SK-N-SH (cell line): ENCODE results near the gene NXNL2. TPM values are rescaled to one million over a fixed set of nuclear protein-coding genes. Genes with fewer than 3 reads are reported as not detected.

Experiments
- CTCF ChIA-PET: fragments of 300-600, 350-600 bp; formaldehyde crosslinking; extraction: SDS; loops from one replicate; lab custom pipeline; 2021; lab: Yijun Ruan, JAX
- POLR2A ChIA-PET: fragments of 350-600 bp; sonication (Branson Sonifier 250); formaldehyde crosslinking; extraction: SDS; loops from one replicate; lab custom pipeline; 2020; ENCODE audit warnings: antibody characterized with exemption, inconsistent platforms; lab: Yijun Ruan, JAX
- DNase-seq: peaks from one replicate; pipeline ENCODE4 v3.0.0; 2012
- H2AFZ ChIP-seq: fragments of 200-600 bp; sonication (generic); 2 replicates; pipeline ENCODE4 v1.8.1; 2016; ENCODE audit warnings: antibody characterized with exemption, mild to moderate bottlenecking, low read depth
- H3F3A ChIP-seq: fragments of 200-600 bp; sonication (generic); replicated peaks from 2 replicates; pipeline ENCODE3; 2016; ENCODE audit warnings: antibody characterized with exemption, mild to moderate bottlenecking; ENCODE audit not compliant: insufficient read depth
- H3K27ac ChIP-seq, 2 experiments: fragments of 200-500 bp in 1 of 2; fragments of 200-600 bp in 1 of 2; sonication (Bioruptor generic) in 1 of 2; sonication (generic), shearing (Covaris generic) in 1 of 2; 2 replicates each; pipeline versions ENCODE4 v1.5.1 to v1.6.1; 2014 to 2016; ENCODE audit warnings: low read depth in 2 of 2, inconsistent platforms in 1 of 2, low read length in 1 of 2, mild to moderate bottlenecking in 1 of 2, mixed read lengths in 1 of 2
- H3K27me3 ChIP-seq: fragments of 200-600 bp; sonication (generic), shearing (Covaris generic); 2 replicates; pipeline ENCODE4 v1.6.1; 2016; ENCODE audit warnings: mixed run types; ENCODE audit not compliant: insufficient read depth
- H3K36me3 ChIP-seq, 2 experiments: fragments of 200-500 bp in 1 of 2; fragments of 200-600 bp in 1 of 2; sonication (Bioruptor generic) in 1 of 2; sonication (generic) in 1 of 2; replicated peaks in 1 of 2; 2 replicates each; pipeline versions ENCODE3 to v1.5.1; 2014 to 2016; ENCODE audit warnings: low read length in 1 of 2, mild to moderate bottlenecking in 1 of 2; ENCODE audit not compliant: insufficient read depth in 2 of 2, control insufficient read depth in 1 of 2
- H3K4me1 ChIP-seq, 2 experiments: fragments of 200-500 bp in 1 of 2; fragments of 200-600 bp in 1 of 2; sonication (Bioruptor generic) in 1 of 2; sonication (generic), shearing (Covaris generic) in 1 of 2; 2 replicates each; pipeline versions ENCODE4 v1.5.1 to v1.6.1; 2014 to 2016; ENCODE audit warnings: low read depth in 1 of 2, low read length in 1 of 2, mixed run types in 1 of 2; ENCODE audit not compliant: insufficient read depth in 2 of 2, control insufficient read depth in 1 of 2
- H3K4me2 ChIP-seq: fragments of 200-600 bp; sonication (generic), shearing (Covaris generic); 2 replicates; pipeline ENCODE4 v1.6.1; 2017; ENCODE audit warnings: mixed run types
- H3K4me3 ChIP-seq, 2 experiments: fragments of 200-500 bp in 1 of 2; fragments of 200-600 bp in 1 of 2; sonication (Bioruptor generic) in 1 of 2; sonication (generic), shearing (Covaris generic) in 1 of 2; 2 replicates each; pipeline versions ENCODE4 v1.5.1 to v1.8.1; 2014 to 2016; ENCODE audit warnings: low read depth in 2 of 2, inconsistent platforms in 1 of 2, low read length in 1 of 2, mild to moderate bottlenecking in 1 of 2, mixed read lengths in 1 of 2, moderate library complexity in 1 of 2
- H3K79me2 ChIP-seq: fragments of 200-600 bp; sonication (generic); 2 replicates; pipeline ENCODE4 v1.8.1; 2017; ENCODE audit warnings: mild to moderate bottlenecking; ENCODE audit not compliant: insufficient read depth
- H3K9ac ChIP-seq: fragments of 200-600 bp; sonication (generic); 2 replicates; pipeline ENCODE4 v1.6.1; 2017; ENCODE audit warnings: mixed run types
- H3K9me2 ChIP-seq: fragments of 200-600 bp; sonication (generic); 2 replicates; pipeline ENCODE4 v1.6.1; 2017; ENCODE audit warnings: mixed run types
- H3K9me3 ChIP-seq: fragments of 200-600 bp; sonication (generic); 2 replicates; pipeline ENCODE4 v1.6.1; 2017; ENCODE audit warnings: mixed run types, mild to moderate bottlenecking, moderate library complexity
- H4K20me1 ChIP-seq: fragments of 200-600 bp; sonication (generic); 2 replicates; pipeline ENCODE4 v1.6.1; 2017; ENCODE audit warnings: mild to moderate bottlenecking, mixed run types; ENCODE audit not compliant: insufficient read depth
- ELF1 ChIP-seq: IDR thresholded peaks from 2 replicates; pipeline ENCODE4 v1.4.0; 2012
- EP300 ChIP-seq, 2 experiments: IDR thresholded peaks; 2 replicates each; pipeline versions ENCODE4 v1.4.0 to v1.6.1; 2012; ENCODE audit warnings: borderline replicate concordance in 1 of 2, low read depth in 1 of 2, low read length in 1 of 2
- FOXJ3 ChIP-seq: sonication (generic); formaldehyde crosslinking; IDR thresholded peaks from 2 replicates; pipeline ENCODE4 v1.5.1; 2020; ENCODE audit warnings: mild to moderate bottlenecking, missing genetic modification reagents
- JUND ChIP-seq: IDR thresholded peaks from 2 replicates; pipeline ENCODE4 v1.4.0; 2012
- MAX ChIP-seq: IDR thresholded peaks from 2 replicates; pipeline ENCODE4 v1.4.0; 2012; ENCODE audit warnings: low read depth
- NFIC ChIP-seq: IDR thresholded peaks from 2 replicates; pipeline ENCODE4 v1.4.0; 2012; ENCODE audit warnings: borderline replicate concordance
- NRF1 ChIP-seq: IDR thresholded peaks from 2 replicates; pipeline ENCODE4 v1.6.1; 2012; ENCODE audit warnings: low read depth, mild to moderate bottlenecking, low read length
- PBX3 ChIP-seq: IDR thresholded peaks from 2 replicates; pipeline ENCODE4; 2012
- RCOR1 ChIP-seq: fragments of 150-350 bp; IDR thresholded peaks from 2 replicates; pipeline ENCODE4 v1.6.1; 2017; ENCODE audit warnings: antibody characterized with exemption, low read length
- RXRA ChIP-seq: IDR thresholded peaks from 2 replicates; pipeline ENCODE4 v1.4.0; 2012; ENCODE audit warnings: low read depth, mild to moderate bottlenecking, borderline replicate concordance
- SIN3A ChIP-seq: IDR thresholded peaks from 2 replicates; pipeline ENCODE4 v1.6.1; 2012; ENCODE audit warnings: low read depth, mild to moderate bottlenecking, low read length, moderate library complexity, borderline replicate concordance
- SMC3 ChIP-seq: IDR thresholded peaks from 2 replicates; pipeline ENCODE4 v1.6.1; 2012; ENCODE audit warnings: low read depth, low read length, improper control_type of control experiment
- TAF1 ChIP-seq: IDR thresholded peaks from 2 replicates; pipeline ENCODE4 v1.6.1; 2012; ENCODE audit warnings: low read depth, mild to moderate bottlenecking, low read length, moderate library complexity, borderline replicate concordance
- TEAD4 ChIP-seq: IDR thresholded peaks from 2 replicates; pipeline ENCODE4 v1.4.0; 2012; ENCODE audit warnings: mild to moderate bottlenecking, borderline replicate concordance; ENCODE audit not compliant: insufficient read depth
- ZBTB33 ChIP-seq: IDR thresholded peaks from 2 replicates; pipeline ENCODE4 v1.4.0; 2012; ENCODE audit warnings: low read depth, borderline replicate concordance
- WGBS: methylation state at CpG from one replicate; pipeline ENCODE4 v1.1.6; 2017; ENCODE audit warnings: low lambda C conversion rate; 5-methylcytosine and 5-hydroxymethylcytosine counted together
- polyA plus RNA-seq, 3 experiments: library from polyadenylated mRNA; depleted of rRNA; stranded (reverse); fragments of >200 nt; gene quantifications; 2 replicates each; pipeline ENCODE4 v1.2.3, GENCODE V29; 2012

Gene NXNL2
- 3.0 and 3.1 TPM in 2 replicates for polyA plus RNA-seq (2012; rRNA removed)
- polyA plus RNA-seq (2012; cell fraction: cytosol; rRNA removed): 1.9 and 2.3 TPM in 2 replicates
- 4.0 and 6.5 TPM in 2 replicates for polyA plus RNA-seq (2012; cell fraction: nucleus; rRNA removed)

- no peaks in the 10 kb centered on the region for H3K9me3 ChIP-seq
- TF ChIP-seq MAX: 0 out of 2 replicates have a peak, but pooled peaks have one; percentile 48
- peak; percentile 23; the same call in 1 of the 2 replicates for TF ChIP-seq NRF1
- TF ChIP-seq PBX3: no peak
- 0 out of 2 replicates have a peak, but pooled peaks have one; percentile 6 for TF ChIP-seq TEAD4
- no peak for TF ChIP-seq JUND
- TF ChIP-seq RCOR1: no peak
- 0 out of 2 replicates have a peak, but pooled peaks have one; percentile 4 for TF ChIP-seq TAF1
- TF ChIP-seq, all 33 proteins: peak for 4
- peaks cover 56% of the 10 kb centered on the region; the same call in 1 of the 2 replicates for H3K79me2 ChIP-seq
- H3K36me3 ChIP-seq: no peaks in the 10 kb centered on the region
- H3K4me3 ChIP-seq: peak within 1 kb of the TSS; percentile 60 to 95
- peak within 1 kb of the TSS; percentile 91 for H3K9ac ChIP-seq
- peaks cover 24 to 33% of the 10 kb centered on the region in 2 experiments; a peak in 3 of 4 replicates for H3K4me1 ChIP-seq
- CTCF ChIA-PET: interaction anchor here (0.7 to 1.3 kb wide), 3 partner anchors 25 to 458 kb away, joined by 3 read pairs; no protein-coding TSS in a partner anchor
- no peaks in the 10 kb centered on the region for H3K9me2 ChIP-seq
- POLR2A ChIA-PET: interaction anchor here (0.6 kb wide), 1 partner anchor 8 kb away, joined by 3 read pairs; no protein-coding TSS in a partner anchor
- DNase-seq: peak; percentile 95
- peak within 1 kb of the TSS; percentile 79 to 81 for H3K27ac ChIP-seq
- no peaks in the 10 kb centered on the region for H3K27me3 ChIP-seq
- H3F3A ChIP-seq: peaks cover 15% of the 10 kb centered on the region
- H4K20me1 ChIP-seq: peaks cover 4% of the 10 kb centered on the region; the same call in 1 of the 2 replicates
- peak within 1 kb of the TSS; percentile 98 for H3K4me2 ChIP-seq
- H2AFZ ChIP-seq: peak within 1 kb of the TSS; percentile 94
- 2% methylated on average over 44 of the region's 62 CpGs for WGBS
These were observed at the start of gene NXNL2 for GRCh38 chr9:88534456-88535225. Gene NXNL2, plus strand, starts transcription at chr9:88535178. Its CDS starts 257 bp downstream, at chr9:88535435.

DNA sequence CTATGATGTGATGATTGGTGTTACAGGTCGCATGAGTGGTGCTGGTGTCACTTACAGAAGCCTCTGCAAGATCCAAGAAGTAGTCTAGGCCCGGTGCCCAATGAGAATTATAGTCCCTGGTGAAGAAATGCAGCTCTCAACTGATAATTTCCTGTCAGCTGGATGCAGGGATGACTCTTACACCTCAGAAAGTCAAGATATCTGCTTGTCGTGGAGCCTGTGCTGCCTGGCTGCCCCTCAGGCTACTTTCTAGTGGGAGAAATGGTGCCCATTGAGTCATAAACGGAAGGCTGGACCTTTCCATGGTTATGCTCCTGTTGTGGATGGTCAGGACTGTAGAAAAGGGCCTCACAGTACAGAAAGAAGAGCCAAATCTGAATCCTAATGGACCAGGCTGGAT is 46.8 kb upstream of the NXNL2 start:
- no peaks in the 10 kb centered on the region for H3K4me1 ChIP-seq
- WGBS: 85% methylated on average over 4 of the region's 4 CpGs

More for the DNA sequence above, 46.8 kb upstream of the NXNL2 start:
- Histone ChIP-seq H3K9me3 (no peaks in the 10 kb centered on the region), H3K9me2 (no peaks in the 10 kb centered on the region), H3K27ac (no peak overlapping the region), H3F3A (no peaks in the 10 kb centered on the region), H3K4me2 (no peak overlapping the region), H3K36me3 (peaks cover 4 to 30% of the 10 kb centered on the region in 2 experiments), H3K9ac (no peak overlapping the region), H3K4me3 (no peak overlapping the region), H3K27me3 (no peaks in the 10 kb centered on the region), H3K79me2 (no peaks in the 10 kb centered on the region), H4K20me1 (no peaks in the 10 kb centered on the region), H2AFZ (no peak overlapping the region)
- ChIA-PET POLR2A (no interaction called here), CTCF (interaction anchor here (0.7 kb wide), 1 partner anchor 91 kb away, joined by 3 read pairs; no protein-coding TSS in a partner anchor)
- TF ChIP-seq FOXJ3 (CRISPR knock-in tag) (no peak), EP300 (IDR thresholded peaks at IDR 0.05; ENCODE audit: borderline replicate concordance in 1 of 2, low read depth in 1 of 2, low read length in 1 of 2) (no peak), SMC3 (no peak), TAF1 (no peak), RXRA (no peak), ZBTB33 (no peak), NFIC (no peak), SIN3A (no peak), ELF1 (no peak)
- no peak for DNase-seq
